HL-60 (cell line): ENCODE results near the gene COG8.
"Not testable (repeated sequence)": the region's sequence is repeated elsewhere in the genome, so short reads cannot be mapped to it uniquely, and the experiment has no call there.

Experiments
- DNase-seq, 2 experiments: peaks; one replicate each; pipeline ENCODE4 v3.0.0-alpha.2; 2010 to 2020; ENCODE audit warnings: low read depth in 1 of 2, low spot score in 1 of 2
- H3K27ac ChIP-seq: fragments of 250-450 bp; sonication (Bioruptor Pico); replicated peaks from 2 replicates; pipeline ENCODE4 v1.5.1; 2020; ENCODE audit warnings: mild to moderate bottlenecking, moderate library complexity
- H3K27me3 ChIP-seq: fragments of 250-450 bp; sonication (Bioruptor Pico); 2 replicates; pipeline ENCODE4 v1.5.1; 2021; ENCODE audit warnings: mild to moderate bottlenecking, moderate library complexity; ENCODE audit not compliant: insufficient read depth, poor library complexity, severe bottlenecking
- H3K4me3 ChIP-seq: replicated peaks from 2 replicates; pipeline ENCODE4 v1.5.1; 2011; ENCODE audit warnings: mild to moderate bottlenecking, control low read depth, low read length; ENCODE audit not compliant: insufficient read depth
- CTCF ChIP-seq: IDR thresholded peaks from one replicate; pipeline ENCODE4 v1.5.1; 2011; ENCODE audit warnings: low read length, control low read depth, inconsistent platforms; ENCODE audit not compliant: insufficient read depth
- GABPA ChIP-seq: IDR thresholded peaks from 2 replicates; pipeline ENCODE4 v1.6.1; 2012; ENCODE audit warnings: low read depth
- POLR2AphosphoS5 ChIP-seq: IDR thresholded peaks from 2 replicates; pipeline ENCODE4 v1.6.1; 2012; ENCODE audit warnings: low read depth
- SPI1 ChIP-seq: IDR thresholded peaks from 2 replicates; pipeline ENCODE4 v1.6.1; 2012; ENCODE audit warnings: low read depth, mild to moderate bottlenecking, borderline replicate concordance
- TF ChIP-seq, protein P1 (sequence below): IDR thresholded peaks from 2 replicates; pipeline ENCODE4 v1.6.1; 2012; ENCODE audit warnings: low read depth; ENCODE audit not compliant: insufficient replicate concordance

The COG8 gene

DNA sequence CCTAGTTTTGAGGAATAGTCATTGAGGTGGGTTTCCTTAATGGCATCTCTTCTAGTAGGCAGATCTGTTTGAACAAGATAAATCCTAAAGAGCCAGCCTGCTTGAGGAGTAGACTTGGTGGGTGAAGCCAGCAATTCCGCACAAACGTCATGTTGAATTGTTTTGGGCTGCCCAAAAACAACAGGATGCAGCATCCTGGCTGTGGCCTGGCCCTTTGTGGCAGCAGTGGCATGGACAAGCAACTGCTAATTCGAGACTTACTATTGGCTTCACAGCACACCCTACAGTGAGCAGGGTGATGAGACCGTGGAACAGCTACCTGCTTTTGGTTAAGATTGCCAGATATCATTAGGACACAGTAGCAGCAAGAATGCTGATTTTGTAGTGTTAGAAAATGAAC is 37.5 kb downstream of the COG8 start:
- TF ChIP-seq GABPA (no peak), POLR2AphosphoS5 (no peak), CTCF (no peak), SPI1 (no peak)
- TF ChIP-seq, protein P1, sequence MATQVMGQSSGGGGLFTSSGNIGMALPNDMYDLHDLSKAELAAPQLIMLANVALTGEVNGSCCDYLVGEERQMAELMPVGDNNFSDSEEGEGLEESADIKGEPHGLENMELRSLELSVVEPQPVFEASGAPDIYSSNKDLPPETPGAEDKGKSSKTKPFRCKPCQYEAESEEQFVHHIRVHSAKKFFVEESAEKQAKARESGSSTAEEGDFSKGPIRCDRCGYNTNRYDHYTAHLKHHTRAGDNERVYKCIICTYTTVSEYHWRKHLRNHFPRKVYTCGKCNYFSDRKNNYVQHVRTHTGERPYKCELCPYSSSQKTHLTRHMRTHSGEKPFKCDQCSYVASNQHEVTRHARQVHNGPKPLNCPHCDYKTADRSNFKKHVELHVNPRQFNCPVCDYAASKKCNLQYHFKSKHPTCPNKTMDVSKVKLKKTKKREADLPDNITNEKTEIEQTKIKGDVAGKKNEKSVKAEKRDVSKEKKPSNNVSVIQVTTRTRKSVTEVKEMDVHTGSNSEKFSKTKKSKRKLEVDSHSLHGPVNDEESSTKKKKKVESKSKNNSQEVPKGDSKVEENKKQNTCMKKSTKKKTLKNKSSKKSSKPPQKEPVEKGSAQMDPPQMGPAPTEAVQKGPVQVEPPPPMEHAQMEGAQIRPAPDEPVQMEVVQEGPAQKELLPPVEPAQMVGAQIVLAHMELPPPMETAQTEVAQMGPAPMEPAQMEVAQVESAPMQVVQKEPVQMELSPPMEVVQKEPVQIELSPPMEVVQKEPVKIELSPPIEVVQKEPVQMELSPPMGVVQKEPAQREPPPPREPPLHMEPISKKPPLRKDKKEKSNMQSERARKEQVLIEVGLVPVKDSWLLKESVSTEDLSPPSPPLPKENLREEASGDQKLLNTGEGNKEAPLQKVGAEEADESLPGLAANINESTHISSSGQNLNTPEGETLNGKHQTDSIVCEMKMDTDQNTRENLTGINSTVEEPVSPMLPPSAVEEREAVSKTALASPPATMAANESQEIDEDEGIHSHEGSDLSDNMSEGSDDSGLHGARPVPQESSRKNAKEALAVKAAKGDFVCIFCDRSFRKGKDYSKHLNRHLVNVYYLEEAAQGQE = no peak
- no peak overlapping the region for H3K27ac ChIP-seq
- H3K27me3 ChIP-seq = no peaks in the 10 kb centered on the region
- DNase-seq = no peak
- H3K4me3 ChIP-seq = no peak overlapping the region

GRCh38 chr16:69301187-69301586 is 38.2 kb downstream of the COG8 start:
- H3K27me3 ChIP-seq = no peaks in the 10 kb centered on the region
- DNase-seq = no peak
- no peak for TF ChIP-seq CTCF
- no peak for TF ChIP-seq GABPA
- TF ChIP-seq POLR2AphosphoS5 = no peak
- no peak for TF ChIP-seq SPI1
- TF ChIP-seq, protein P1 = no peak
- no peak overlapping the region for H3K4me3 ChIP-seq
- no peak overlapping the region for H3K27ac ChIP-seq

DNA sequence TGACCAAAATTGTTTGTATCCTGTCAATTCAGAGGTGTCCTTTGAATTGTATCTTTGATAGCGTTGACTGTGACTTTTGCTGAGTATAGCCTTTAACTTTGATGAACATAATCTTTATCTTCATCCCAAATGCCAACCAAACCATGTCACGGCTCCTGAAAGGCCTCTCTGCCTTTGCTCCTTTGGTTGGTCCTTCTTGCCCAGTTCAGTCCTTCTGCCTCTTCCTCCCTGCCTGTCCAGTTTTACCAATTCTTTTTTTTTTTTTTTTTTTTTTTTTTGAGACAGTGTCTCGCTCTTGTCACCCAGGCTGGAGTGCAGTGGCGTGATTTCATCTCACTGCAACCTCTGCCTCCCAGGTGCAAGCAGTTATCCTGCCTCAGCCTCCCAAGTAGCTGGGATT is 41.1 kb downstream of the COG8 start:
- TF ChIP-seq GABPA (no peak), SPI1 (no peak)
- Histone ChIP-seq H3K27me3 (no peaks in the 10 kb centered on the region), H3K27ac (no peak overlapping the region), H3K4me3 (no peak overlapping the region)
- no peak for DNase-seq

DNA sequence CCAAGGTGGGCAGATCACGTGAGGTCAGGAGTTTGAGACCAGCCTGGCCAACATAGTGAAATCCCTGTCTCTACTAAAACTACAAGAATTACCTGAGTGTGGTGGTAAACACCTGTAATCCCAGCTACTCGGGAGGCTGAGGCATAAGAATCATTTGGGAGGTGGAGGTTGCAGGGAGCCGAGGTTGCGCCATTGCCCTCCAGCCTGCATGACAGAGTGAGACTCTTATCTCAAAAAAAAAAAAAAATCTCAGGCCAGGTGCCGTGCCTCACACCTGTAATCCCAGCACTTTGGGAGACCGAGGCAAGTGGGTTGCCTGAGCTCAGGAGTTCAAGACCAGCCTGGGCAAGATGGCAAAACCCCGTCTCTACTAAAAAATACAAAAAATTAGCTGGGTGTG is 42.6 kb downstream of the COG8 start:
- not testable (repeated sequence) for DNase-seq, H3K4me3 ChIP-seq, H3K27me3 ChIP-seq, H3K27ac ChIP-seq

GRCh38 chr16:69294051-69294450 is 45.3 kb downstream of the COG8 start:
- H3K4me3 ChIP-seq = no peak overlapping the region
- TF ChIP-seq GABPA (no peak), POLR2AphosphoS5 (no peak), CTCF (no peak), SPI1 (no peak)
- TF ChIP-seq, protein P1 = no peak
- H3K27me3 ChIP-seq = no peaks in the 10 kb centered on the region
- H3K27ac ChIP-seq = no peak overlapping the region
- DNase-seq = no peak
